Panc1 (cell line): Measurements from ENCODE around the gene OR11L1.

Source experiments
- POLR2AphosphoS5 ChIP-seq: IDR thresholded peaks from 2 replicates; pipeline ENCODE4 v1.6.1; 2012; ENCODE audit warnings: mild to moderate bottlenecking, low read depth, low read length, moderate library complexity
- SIN3A ChIP-seq: IDR thresholded peaks from 2 replicates; pipeline ENCODE4 v1.6.1; 2012; ENCODE audit warnings: low read depth, mild to moderate bottlenecking, low read length, moderate library complexity, borderline replicate concordance; ENCODE audit not compliant: insufficient read depth
- TCF7L2 ChIP-seq: IDR thresholded peaks from 2 replicates; pipeline ENCODE4 v1.6.1; 2011; ENCODE audit warnings: mild to moderate bottlenecking, low read depth, low read length, inconsistent platforms
- TF ChIP-seq, protein P1 (sequence below): fragments of 450-650 bp; IDR thresholded peaks from 2 replicates; pipeline ENCODE4 v1.5.1; 2017; ENCODE audit warnings: mild to moderate bottlenecking
- TF ChIP-seq, protein P2 (sequence below), 2 experiments: IDR thresholded peaks; 2 replicates each; pipeline ENCODE4 v1.6.1; 2011 to 2012; ENCODE audit warnings: low read depth in 2 of 2, control low read depth in 1 of 2, low read length in 1 of 2, mild to moderate bottlenecking in 1 of 2, moderate library complexity in 1 of 2; ENCODE audit not compliant: insufficient read depth in 1 of 2

DNA sequence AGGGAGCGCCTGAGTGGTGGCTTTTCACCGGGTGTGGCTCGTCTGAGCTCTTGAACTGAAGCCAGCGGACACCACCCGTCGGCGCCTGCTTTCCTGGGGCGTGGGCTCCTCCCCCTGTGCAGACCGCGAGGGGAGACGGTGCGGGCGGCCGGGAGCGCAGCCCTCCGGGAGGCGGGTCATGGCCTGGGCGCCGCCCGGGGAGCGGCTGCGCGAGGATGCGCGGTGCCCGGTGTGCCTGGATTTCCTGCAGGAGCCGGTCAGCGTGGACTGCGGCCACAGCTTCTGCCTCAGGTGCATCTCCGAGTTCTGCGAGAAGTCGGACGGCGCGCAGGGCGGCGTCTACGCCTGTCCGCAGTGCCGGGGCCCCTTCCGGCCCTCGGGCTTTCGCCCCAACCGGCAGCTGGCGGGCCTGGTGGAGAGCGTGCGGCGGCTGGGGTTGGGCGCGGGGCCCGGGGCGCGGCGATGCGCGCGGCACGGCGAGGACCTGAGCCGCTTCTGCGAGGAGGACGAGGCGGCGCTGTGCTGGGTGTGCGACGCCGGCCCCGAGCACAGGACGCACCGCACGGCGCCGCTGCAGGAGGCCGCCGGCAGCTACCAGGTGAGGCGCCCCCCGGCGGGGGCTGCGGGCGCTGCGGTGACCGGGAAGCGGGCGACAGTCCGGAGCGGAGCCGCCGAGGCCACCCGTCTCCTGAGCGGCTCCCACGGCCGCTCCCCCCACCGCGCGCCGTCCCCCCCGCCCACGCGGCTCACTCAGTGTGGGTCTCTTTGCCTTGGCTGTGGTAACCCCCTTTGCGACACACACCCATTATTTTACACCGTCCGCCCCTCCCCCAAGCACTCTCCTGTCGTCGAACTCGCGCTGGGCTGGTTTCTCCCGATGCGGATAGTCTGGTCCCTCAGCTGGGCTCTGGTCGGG is 15.6 kb upstream of the OR11L1 start, which contains the start of gene TRIM58:
- TF ChIP-seq, protein P1, sequence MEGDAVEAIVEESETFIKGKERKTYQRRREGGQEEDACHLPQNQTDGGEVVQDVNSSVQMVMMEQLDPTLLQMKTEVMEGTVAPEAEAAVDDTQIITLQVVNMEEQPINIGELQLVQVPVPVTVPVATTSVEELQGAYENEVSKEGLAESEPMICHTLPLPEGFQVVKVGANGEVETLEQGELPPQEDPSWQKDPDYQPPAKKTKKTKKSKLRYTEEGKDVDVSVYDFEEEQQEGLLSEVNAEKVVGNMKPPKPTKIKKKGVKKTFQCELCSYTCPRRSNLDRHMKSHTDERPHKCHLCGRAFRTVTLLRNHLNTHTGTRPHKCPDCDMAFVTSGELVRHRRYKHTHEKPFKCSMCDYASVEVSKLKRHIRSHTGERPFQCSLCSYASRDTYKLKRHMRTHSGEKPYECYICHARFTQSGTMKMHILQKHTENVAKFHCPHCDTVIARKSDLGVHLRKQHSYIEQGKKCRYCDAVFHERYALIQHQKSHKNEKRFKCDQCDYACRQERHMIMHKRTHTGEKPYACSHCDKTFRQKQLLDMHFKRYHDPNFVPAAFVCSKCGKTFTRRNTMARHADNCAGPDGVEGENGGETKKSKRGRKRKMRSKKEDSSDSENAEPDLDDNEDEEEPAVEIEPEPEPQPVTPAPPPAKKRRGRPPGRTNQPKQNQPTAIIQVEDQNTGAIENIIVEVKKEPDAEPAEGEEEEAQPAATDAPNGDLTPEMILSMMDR, result no peak
- no peak for TF ChIP-seq POLR2AphosphoS5
- TF ChIP-seq, protein P2, sequence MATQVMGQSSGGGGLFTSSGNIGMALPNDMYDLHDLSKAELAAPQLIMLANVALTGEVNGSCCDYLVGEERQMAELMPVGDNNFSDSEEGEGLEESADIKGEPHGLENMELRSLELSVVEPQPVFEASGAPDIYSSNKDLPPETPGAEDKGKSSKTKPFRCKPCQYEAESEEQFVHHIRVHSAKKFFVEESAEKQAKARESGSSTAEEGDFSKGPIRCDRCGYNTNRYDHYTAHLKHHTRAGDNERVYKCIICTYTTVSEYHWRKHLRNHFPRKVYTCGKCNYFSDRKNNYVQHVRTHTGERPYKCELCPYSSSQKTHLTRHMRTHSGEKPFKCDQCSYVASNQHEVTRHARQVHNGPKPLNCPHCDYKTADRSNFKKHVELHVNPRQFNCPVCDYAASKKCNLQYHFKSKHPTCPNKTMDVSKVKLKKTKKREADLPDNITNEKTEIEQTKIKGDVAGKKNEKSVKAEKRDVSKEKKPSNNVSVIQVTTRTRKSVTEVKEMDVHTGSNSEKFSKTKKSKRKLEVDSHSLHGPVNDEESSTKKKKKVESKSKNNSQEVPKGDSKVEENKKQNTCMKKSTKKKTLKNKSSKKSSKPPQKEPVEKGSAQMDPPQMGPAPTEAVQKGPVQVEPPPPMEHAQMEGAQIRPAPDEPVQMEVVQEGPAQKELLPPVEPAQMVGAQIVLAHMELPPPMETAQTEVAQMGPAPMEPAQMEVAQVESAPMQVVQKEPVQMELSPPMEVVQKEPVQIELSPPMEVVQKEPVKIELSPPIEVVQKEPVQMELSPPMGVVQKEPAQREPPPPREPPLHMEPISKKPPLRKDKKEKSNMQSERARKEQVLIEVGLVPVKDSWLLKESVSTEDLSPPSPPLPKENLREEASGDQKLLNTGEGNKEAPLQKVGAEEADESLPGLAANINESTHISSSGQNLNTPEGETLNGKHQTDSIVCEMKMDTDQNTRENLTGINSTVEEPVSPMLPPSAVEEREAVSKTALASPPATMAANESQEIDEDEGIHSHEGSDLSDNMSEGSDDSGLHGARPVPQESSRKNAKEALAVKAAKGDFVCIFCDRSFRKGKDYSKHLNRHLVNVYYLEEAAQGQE (IDR thresholded peaks at IDR 0.05; ENCODE audit: insufficient read depth in 1 of 2, low read depth in 2 of 2, low read length in 1 of 2), result no peak
- TF ChIP-seq TCF7L2, result no peak
- TF ChIP-seq SIN3A, result no peak
